Stomach (tissue), 4 donors: ENCODE data around the gene FGF4.

Experiments used
- POLR2A ChIP-seq, 4 donors: fragments of 450-650 bp; IDR thresholded peaks; one replicate each; pipeline ENCODE4 v1.6.1; 2016; ENCODE audit warnings: antibody characterized with exemption in 4 of 4, control low read depth in 2 of 4, mild to moderate bottlenecking in 1 of 4, moderate library complexity in 1 of 4
- POLR2AphosphoS5 ChIP-seq, 3 donors: sonication (generic); formaldehyde crosslinking; IDR thresholded peaks; one replicate each; pipeline ENCODE4 v1.6.1; 2016; ENCODE audit warnings: antibody characterized with exemption in 3 of 3
- TF ChIP-seq, protein P1 (sequence below), 7 experiments: fragments of 450-650 bp in 4 of 7; fragments of 200-600 bp in 3 of 7; sonication (generic) in 3 of 7; IDR thresholded peaks; one replicate each; pipeline ENCODE4 v1.5.1; 2016 to 2019; ENCODE audit warnings: antibody characterized with exemption in 7 of 7, control low read depth in 2 of 7, mild to moderate bottlenecking in 1 of 7

DNA sequence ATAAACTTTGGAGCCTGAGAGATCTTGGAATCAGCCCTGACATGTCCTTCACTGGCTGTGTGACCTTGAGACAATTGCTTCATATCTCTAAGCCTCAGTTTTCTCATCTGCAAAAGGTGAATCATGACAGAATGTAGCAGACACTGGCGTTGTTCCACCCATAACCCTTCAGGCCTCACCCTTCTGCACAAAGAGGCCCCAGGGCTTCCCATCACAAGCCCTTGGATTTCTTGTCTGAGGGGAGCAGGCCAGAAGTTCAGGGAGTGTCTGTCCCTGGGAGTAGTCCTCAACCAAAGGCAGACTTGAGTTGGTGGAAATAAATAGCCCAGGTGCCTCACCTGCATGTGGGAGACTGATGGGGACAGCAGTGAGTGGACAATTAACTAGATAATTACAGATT is 27.4 kb upstream of the FGF4 start:
- TF ChIP-seq, protein P1, sequence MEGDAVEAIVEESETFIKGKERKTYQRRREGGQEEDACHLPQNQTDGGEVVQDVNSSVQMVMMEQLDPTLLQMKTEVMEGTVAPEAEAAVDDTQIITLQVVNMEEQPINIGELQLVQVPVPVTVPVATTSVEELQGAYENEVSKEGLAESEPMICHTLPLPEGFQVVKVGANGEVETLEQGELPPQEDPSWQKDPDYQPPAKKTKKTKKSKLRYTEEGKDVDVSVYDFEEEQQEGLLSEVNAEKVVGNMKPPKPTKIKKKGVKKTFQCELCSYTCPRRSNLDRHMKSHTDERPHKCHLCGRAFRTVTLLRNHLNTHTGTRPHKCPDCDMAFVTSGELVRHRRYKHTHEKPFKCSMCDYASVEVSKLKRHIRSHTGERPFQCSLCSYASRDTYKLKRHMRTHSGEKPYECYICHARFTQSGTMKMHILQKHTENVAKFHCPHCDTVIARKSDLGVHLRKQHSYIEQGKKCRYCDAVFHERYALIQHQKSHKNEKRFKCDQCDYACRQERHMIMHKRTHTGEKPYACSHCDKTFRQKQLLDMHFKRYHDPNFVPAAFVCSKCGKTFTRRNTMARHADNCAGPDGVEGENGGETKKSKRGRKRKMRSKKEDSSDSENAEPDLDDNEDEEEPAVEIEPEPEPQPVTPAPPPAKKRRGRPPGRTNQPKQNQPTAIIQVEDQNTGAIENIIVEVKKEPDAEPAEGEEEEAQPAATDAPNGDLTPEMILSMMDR (IDR thresholded peaks at IDR 0.05) = no peak
- TF ChIP-seq POLR2AphosphoS5 (IDR thresholded peaks at IDR 0.05) (no peak), POLR2A (IDR thresholded peaks at IDR 0.05) (no peak)
